Calu3 (cell line): Measurements from ENCODE around the gene MORN4. TPM values are rescaled to one million over a fixed set of nuclear protein-coding genes. Genes with fewer than 3 reads are reported as not detected.
A peak's percentile ranks its signal among the peaks of the same experiment; 100 is the strongest.
"Not testable (repeated sequence)": the region's sequence is repeated elsewhere in the genome, so short reads cannot be mapped to it uniquely, and the experiment has no call there.

Experiments
- BruUV-seq: library from RNA; stranded (reverse); fragments of 400-500 nt; replicated peaks from 2 replicates; lab custom pipeline; 2021; lab: Mats Ljungman, UMichigan
- CTCF ChIA-PET: fragments of 300-600 bp; sonication (Branson Sonifier 250); formaldehyde crosslinking; loops from one replicate; lab custom pipeline; 2022; ENCODE audit warnings: antibody characterized with exemption; lab: Charles Lee
- DNase-seq: peaks from one replicate; pipeline ENCODE4 v3.0.0; 2022
- H3K27ac Mint-ChIP-seq: one replicate; pipeline ENCODE4 v1.8.0; 2022; ENCODE audit warnings: mixed read lengths; ENCODE audit not compliant: unreplicated experiment
- H3K27me3 Mint-ChIP-seq: one replicate; pipeline ENCODE4 v1.8.0; 2022; ENCODE audit warnings: mixed read lengths; ENCODE audit not compliant: unreplicated experiment
- H3K36me3 Mint-ChIP-seq: one replicate; pipeline ENCODE4 v1.8.0; 2022; ENCODE audit warnings: mild to moderate bottlenecking, moderate library complexity, mixed read lengths; ENCODE audit not compliant: insufficient read depth, unreplicated experiment
- H3K4me1 Mint-ChIP-seq: one replicate; pipeline ENCODE4 v1.8.0; 2022; ENCODE audit warnings: mild to moderate bottlenecking, low read depth, mixed read lengths; ENCODE audit not compliant: unreplicated experiment
- H3K4me3 Mint-ChIP-seq: one replicate; pipeline ENCODE4 v1.8.0; 2022; ENCODE audit warnings: mild to moderate bottlenecking, low read depth, moderate library complexity, mixed read lengths; ENCODE audit not compliant: unreplicated experiment
- H3K9me3 Mint-ChIP-seq: one replicate; pipeline ENCODE4 v1.8.0; 2022; ENCODE audit warnings: low read depth, mixed read lengths; ENCODE audit not compliant: unreplicated experiment
- CTCF ChIP-seq: fragments of 200-600 bp; IDR thresholded peaks from one replicate; pipeline ENCODE4 v1.8.0; 2022; ENCODE audit warnings: antibody characterized with exemption; ENCODE audit not compliant: unreplicated experiment
- intact Hi-C: fragments of 100-400 bp; cut with micrococcal nuclease; formaldehyde crosslinking; loops from one replicate; pipeline ENCODE4 v1.10.0; 2022; ENCODE audit not compliant: unreplicated experiment
- total RNA-seq: library from RNA; stranded (reverse); gene quantifications from 2 replicates; pipeline ENCODE4 v1.2.3, GENCODE V29; 2022

MORN4 gene
- total RNA-seq, 1 experiment from 2014 or later = 6.2 TPM

DNA sequence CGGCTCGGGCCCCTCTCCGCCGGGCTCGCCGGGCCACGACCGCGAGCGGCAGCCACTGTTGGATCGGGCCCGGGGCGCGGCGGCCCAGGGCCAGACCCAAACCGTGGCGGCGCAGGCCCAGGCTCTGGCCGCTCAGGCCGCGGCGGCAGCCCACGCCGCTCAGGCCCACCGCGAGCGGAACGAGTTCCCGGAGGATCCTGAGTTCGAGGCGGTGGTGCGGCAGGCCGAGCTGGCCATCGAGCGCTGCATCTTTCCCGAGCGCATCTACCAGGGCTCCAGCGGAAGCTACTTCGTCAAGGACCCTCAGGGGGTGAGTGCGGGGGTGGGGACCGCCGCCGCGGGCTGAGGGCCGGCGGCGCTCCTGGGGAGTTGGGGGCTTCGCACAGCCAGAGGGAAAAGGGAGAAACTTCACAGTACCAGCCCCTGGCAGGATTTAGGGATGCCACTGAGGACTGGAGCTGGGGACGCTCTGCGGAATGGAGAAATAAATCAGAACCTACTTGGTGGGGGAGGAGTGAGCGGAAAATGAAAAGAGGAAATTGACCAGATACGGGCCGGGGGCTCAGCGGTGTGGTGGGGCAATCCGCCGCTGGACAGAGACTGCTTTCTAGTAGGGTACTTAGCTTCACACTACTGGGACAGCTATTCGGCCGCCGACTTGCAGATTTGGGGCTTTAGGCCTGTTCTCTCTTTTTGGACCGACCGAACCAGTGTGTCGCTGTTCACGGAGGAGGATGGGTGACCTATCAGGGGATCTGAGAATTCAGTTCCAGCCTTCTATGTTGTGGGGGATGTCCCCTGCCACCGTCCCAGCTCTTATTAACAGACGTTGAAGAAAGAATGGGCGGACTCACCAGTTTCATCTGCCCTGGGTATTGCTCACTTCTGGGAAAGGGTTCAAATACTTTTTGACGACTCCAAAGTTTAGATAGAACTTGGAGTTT is 7.8 kb upstream of the MORN4 start:
- CTCF ChIA-PET = interaction anchor here (0.6 kb wide), 1 partner anchor 8 kb away, joined by 3 read pairs; no protein-coding TSS in a partner anchor
- DNase-seq = no peak
- BruUV-seq = TSS peak; percentile 53

GRCh38 chr10:97640174-97640867 is 7.0 kb upstream of the MORN4 start, which contains the start of gene PI4K2A:
PI4K2A (plus strand) TSS chr10:97640671; CDS start chr10:97640743, 72 bp downstream.
- H3K4me1 Mint-ChIP-seq = peaks cover 9% of the 10 kb centered on the region
- H3K4me3 Mint-ChIP-seq = peak within 1 kb of the TSS; percentile 92
- peak within 1 kb of the TSS; percentile 93 for H3K27ac Mint-ChIP-seq
- peak; percentile 95 for DNase-seq
- no peaks in the 10 kb centered on the region for H3K9me3 Mint-ChIP-seq
- H3K36me3 Mint-ChIP-seq = peaks cover 25% of the 10 kb centered on the region
- H3K27me3 Mint-ChIP-seq = no peaks in the 10 kb centered on the region
- no TSS peak for BruUV-seq
- CTCF ChIA-PET = no interaction called here
- intact Hi-C loops = no loop called here
- no peak for TF ChIP-seq CTCF

More for the DNA sequence above, 7.8 kb upstream of the MORN4 start:
- no peak for TF ChIP-seq CTCF
- peaks cover 9% of the 10 kb centered on the region for H3K4me1 Mint-ChIP-seq
- H3K9me3 Mint-ChIP-seq = no peaks in the 10 kb centered on the region
- peak overlapping the region; percentile 92 for H3K4me3 Mint-ChIP-seq
- no peak overlapping the region for H3K27ac Mint-ChIP-seq
- H3K27me3 Mint-ChIP-seq = no peaks in the 10 kb centered on the region
- peaks cover 26% of the 10 kb centered on the region for H3K36me3 Mint-ChIP-seq
- intact Hi-C loops = no loop called here

DNA sequence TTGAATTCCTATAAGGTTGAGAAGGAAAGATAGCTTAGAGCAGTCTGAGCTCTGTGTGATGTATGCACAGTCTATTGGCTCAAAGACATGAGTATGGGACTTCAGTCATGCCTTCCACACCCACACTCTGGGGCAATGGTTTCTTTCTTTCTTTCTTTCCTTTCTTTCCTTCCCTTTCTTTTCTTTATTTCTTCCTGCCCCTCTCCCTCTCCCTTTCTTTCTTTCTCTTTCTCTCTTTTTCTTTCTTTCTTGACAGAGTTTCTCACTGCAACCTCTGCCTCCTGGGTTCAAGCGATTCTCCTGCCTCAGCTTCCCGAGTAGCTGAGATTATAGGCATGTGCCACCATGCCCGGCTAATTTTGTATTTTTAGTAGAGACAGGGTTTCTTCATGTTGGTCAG is 5.8 kb upstream of the MORN4 start:
- intact Hi-C loops, CTCF ChIA-PET, H3K4me1 Mint-ChIP-seq, H3K27ac Mint-ChIP-seq, H3K27me3 Mint-ChIP-seq, H3K4me3 Mint-ChIP-seq, DNase-seq, BruUV-seq, H3K9me3 Mint-ChIP-seq: not testable (repeated sequence)
- peaks cover 20% of the 10 kb centered on the region for H3K36me3 Mint-ChIP-seq

DNA sequence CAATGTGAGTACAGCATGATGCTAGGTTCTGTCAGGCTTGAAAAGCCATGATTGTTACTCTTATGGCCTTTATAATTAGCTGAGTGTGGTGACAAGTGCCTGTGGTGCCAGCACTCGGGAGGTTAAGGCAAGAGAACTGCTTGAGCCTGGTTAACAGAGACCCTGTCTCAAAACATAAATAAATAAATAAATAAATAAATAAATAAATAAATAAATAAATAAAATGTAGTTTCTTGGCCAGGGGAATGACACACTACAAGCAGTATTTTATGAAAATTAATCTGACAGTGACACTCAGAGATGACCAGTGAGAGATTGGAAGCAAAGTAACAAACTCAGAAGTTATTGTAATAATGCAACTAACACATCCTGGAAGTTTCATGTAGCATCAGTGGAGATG is 2.3 kb upstream of the MORN4 start:
- no TSS peak for BruUV-seq
- DNase-seq = no peak
- intact Hi-C loops = no loop called here
- H3K4me3 Mint-ChIP-seq = no peak overlapping the region
- CTCF ChIA-PET = no interaction called here
- no peak for TF ChIP-seq CTCF
- H3K27ac Mint-ChIP-seq = no peak overlapping the region
- no peaks in the 10 kb centered on the region for H3K4me1 Mint-ChIP-seq
- H3K9me3 Mint-ChIP-seq = no peaks in the 10 kb centered on the region
- H3K36me3 Mint-ChIP-seq = peaks cover 21% of the 10 kb centered on the region
- no peaks in the 10 kb centered on the region for H3K27me3 Mint-ChIP-seq
